ENCODE data around the gene DDX25. TPM values are rescaled to one million over a fixed set of nuclear protein-coding genes. Genes with fewer than 3 reads are reported as not detected.

DDX25 gene
- total and polyA plus RNA-seq, 2 of the 8 experiments (the other 6 are each of a cell fraction or from before 2014, with no cell fraction given) = 17.6 to 17.9 TPM

DNA sequence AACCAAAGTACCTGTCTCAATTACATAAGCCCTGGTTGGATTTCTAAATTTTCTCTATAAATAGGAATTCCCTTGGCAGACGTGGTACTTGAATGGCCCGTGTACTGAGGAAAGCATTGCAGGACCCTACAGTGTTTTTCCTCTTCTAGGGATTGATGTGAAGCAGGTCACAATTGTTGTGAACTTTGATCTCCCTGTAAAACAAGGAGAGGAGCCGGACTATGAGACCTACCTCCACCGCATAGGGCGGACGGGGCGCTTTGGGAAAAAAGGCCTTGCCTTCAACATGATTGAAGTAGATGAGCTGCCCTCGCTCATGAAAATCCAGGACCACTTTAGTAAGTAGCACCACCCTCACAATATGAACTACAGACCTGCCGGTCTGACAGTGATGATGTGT is 16.7 kb downstream of the DDX25 start (continued):
- TF ChIP-seq HDAC6 (IDR thresholded peaks at IDR 0.05; ENCODE audit: low read depth, low read length) (no peak), KDM5A (IDR thresholded peaks at IDR 0.05; ENCODE audit: low read length) (no peak)
- TF ChIP-seq, protein P1, sequence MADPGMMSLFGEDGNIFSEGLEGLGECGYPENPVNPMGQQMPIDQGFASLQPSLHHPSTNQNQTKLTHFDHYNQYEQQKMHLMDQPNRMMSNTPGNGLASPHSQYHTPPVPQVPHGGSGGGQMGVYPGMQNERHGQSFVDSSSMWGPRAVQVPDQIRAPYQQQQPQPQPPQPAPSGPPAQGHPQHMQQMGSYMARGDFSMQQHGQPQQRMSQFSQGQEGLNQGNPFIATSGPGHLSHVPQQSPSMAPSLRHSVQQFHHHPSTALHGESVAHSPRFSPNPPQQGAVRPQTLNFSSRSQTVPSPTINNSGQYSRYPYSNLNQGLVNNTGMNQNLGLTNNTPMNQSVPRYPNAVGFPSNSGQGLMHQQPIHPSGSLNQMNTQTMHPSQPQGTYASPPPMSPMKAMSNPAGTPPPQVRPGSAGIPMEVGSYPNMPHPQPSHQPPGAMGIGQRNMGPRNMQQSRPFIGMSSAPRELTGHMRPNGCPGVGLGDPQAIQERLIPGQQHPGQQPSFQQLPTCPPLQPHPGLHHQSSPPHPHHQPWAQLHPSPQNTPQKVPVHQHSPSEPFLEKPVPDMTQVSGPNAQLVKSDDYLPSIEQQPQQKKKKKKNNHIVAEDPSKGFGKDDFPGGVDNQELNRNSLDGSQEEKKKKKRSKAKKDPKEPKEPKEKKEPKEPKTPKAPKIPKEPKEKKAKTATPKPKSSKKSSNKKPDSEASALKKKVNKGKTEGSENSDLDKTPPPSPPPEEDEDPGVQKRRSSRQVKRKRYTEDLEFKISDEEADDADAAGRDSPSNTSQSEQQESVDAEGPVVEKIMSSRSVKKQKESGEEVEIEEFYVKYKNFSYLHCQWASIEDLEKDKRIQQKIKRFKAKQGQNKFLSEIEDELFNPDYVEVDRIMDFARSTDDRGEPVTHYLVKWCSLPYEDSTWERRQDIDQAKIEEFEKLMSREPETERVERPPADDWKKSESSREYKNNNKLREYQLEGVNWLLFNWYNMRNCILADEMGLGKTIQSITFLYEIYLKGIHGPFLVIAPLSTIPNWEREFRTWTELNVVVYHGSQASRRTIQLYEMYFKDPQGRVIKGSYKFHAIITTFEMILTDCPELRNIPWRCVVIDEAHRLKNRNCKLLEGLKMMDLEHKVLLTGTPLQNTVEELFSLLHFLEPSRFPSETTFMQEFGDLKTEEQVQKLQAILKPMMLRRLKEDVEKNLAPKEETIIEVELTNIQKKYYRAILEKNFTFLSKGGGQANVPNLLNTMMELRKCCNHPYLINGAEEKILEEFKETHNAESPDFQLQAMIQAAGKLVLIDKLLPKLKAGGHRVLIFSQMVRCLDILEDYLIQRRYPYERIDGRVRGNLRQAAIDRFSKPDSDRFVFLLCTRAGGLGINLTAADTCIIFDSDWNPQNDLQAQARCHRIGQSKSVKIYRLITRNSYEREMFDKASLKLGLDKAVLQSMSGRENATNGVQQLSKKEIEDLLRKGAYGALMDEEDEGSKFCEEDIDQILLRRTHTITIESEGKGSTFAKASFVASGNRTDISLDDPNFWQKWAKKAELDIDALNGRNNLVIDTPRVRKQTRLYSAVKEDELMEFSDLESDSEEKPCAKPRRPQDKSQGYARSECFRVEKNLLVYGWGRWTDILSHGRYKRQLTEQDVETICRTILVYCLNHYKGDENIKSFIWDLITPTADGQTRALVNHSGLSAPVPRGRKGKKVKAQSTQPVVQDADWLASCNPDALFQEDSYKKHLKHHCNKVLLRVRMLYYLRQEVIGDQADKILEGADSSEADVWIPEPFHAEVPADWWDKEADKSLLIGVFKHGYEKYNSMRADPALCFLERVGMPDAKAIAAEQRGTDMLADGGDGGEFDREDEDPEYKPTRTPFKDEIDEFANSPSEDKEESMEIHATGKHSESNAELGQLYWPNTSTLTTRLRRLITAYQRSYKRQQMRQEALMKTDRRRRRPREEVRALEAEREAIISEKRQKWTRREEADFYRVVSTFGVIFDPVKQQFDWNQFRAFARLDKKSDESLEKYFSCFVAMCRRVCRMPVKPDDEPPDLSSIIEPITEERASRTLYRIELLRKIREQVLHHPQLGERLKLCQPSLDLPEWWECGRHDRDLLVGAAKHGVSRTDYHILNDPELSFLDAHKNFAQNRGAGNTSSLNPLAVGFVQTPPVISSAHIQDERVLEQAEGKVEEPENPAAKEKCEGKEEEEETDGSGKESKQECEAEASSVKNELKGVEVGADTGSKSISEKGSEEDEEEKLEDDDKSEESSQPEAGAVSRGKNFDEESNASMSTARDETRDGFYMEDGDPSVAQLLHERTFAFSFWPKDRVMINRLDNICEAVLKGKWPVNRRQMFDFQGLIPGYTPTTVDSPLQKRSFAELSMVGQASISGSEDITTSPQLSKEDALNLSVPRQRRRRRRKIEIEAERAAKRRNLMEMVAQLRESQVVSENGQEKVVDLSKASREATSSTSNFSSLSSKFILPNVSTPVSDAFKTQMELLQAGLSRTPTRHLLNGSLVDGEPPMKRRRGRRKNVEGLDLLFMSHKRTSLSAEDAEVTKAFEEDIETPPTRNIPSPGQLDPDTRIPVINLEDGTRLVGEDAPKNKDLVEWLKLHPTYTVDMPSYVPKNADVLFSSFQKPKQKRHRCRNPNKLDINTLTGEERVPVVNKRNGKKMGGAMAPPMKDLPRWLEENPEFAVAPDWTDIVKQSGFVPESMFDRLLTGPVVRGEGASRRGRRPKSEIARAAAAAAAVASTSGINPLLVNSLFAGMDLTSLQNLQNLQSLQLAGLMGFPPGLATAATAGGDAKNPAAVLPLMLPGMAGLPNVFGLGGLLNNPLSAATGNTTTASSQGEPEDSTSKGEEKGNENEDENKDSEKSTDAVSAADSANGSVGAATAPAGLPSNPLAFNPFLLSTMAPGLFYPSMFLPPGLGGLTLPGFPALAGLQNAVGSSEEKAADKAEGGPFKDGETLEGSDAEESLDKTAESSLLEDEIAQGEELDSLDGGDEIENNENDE (IDR thresholded peaks at IDR 0.05; ENCODE audit: insufficient replicate concordance, low read length) = no peak
